Activated CD4-positive, alpha-beta T cell treated with anti-CD3 and anti-CD28 coated beads, Interleukin-2, amount 10 ng/mL, durations not matched to agents 7 days and 5 days (primary cell): ENCODE data around the gene FBXO10. TPM values are rescaled to one million over a fixed set of nuclear protein-coding genes. Genes with fewer than 3 reads are reported as not detected.

Experiments used
- CTCF ChIA-PET: fragments of 350-600 bp; sonication (Branson Sonifier 250); formaldehyde crosslinking; loops from one replicate; lab custom pipeline; 2021; ENCODE audit warnings: antibody characterized with exemption; lab: Charles Lee
- POLR2A ChIA-PET: fragments of 350-600 bp; sonication (Branson Sonifier 250); formaldehyde crosslinking; loops from one replicate; lab custom pipeline; 2021; ENCODE audit warnings: antibody characterized with exemption; lab: Charles Lee
- DNase-seq: peaks from one replicate; pipeline ENCODE4 v3.0.0-alpha.2; 2020
- H3K27ac Mint-ChIP-seq: one replicate; pipeline ENCODE4 v1.8.0; 2021; ENCODE audit warnings: mild to moderate bottlenecking, moderate library complexity, mixed read lengths
- H3K27me3 Mint-ChIP-seq: one replicate; pipeline ENCODE4 v1.8.0; 2021; ENCODE audit warnings: mixed read lengths
- H3K36me3 Mint-ChIP-seq: one replicate; pipeline ENCODE4 v1.8.0; 2021; ENCODE audit warnings: low read depth, mixed read lengths
- H3K4me1 Mint-ChIP-seq: one replicate; pipeline ENCODE4 v1.8.0; 2021; ENCODE audit warnings: mixed read lengths
- H3K4me3 Mint-ChIP-seq: one replicate; pipeline ENCODE4 v1.8.0; 2021; ENCODE audit warnings: mild to moderate bottlenecking, moderate library complexity, mixed read lengths
- H3K9me3 Mint-ChIP-seq: one replicate; pipeline ENCODE4 v1.8.0; 2021; ENCODE audit warnings: mixed read lengths
- total RNA-seq, 2 experiments: library from RNA; stranded (reverse); gene quantifications; one replicate each; pipeline ENCODE4 v1.2.3, GENCODE V29; 2021

FBXO10 gene
- total RNA-seq, 2 experiments from 2014 or later: 2.6 TPM

- H3K9me3 Mint-ChIP-seq: peaks cover 20% of the 10 kb centered on the region
- H3K4me3 Mint-ChIP-seq: no peak overlapping the region
- H3K36me3 Mint-ChIP-seq: peaks cover 11% of the 10 kb centered on the region
- CTCF ChIA-PET: no interaction called here
- H3K4me1 Mint-ChIP-seq: no peaks in the 10 kb centered on the region
- DNase-seq: no peak
- no peaks in the 10 kb centered on the region for H3K27me3 Mint-ChIP-seq
- POLR2A ChIA-PET: no interaction called here
- H3K27ac Mint-ChIP-seq: no peak overlapping the region
Observed at GRCh38 chr9:37561682-37562081, 14.5 kb downstream of the FBXO10 start.

- no peak overlapping the region for H3K27ac Mint-ChIP-seq
- peaks cover 11% of the 10 kb centered on the region for H3K36me3 Mint-ChIP-seq
- H3K9me3 Mint-ChIP-seq: peaks cover 16% of the 10 kb centered on the region
- ChIA-PET POLR2A (no interaction called here), CTCF (no interaction called here)
- no peak for DNase-seq
- H3K4me1 Mint-ChIP-seq: no peaks in the 10 kb centered on the region
- no peak overlapping the region for H3K4me3 Mint-ChIP-seq
- H3K27me3 Mint-ChIP-seq: no peaks in the 10 kb centered on the region
Observed at GRCh38 chr9:37559855-37560592, 16.2 kb downstream of the FBXO10 start.

GRCh38 chr9:37559125-37559524, 17.1 kb downstream of the FBXO10 start:
- H3K36me3 Mint-ChIP-seq: peaks cover 8% of the 10 kb centered on the region
- no peaks in the 10 kb centered on the region for H3K4me1 Mint-ChIP-seq
- ChIA-PET CTCF (no interaction called here), POLR2A (no interaction called here)
- H3K9me3 Mint-ChIP-seq: peaks cover 9% of the 10 kb centered on the region
- H3K4me3 Mint-ChIP-seq: no peak overlapping the region
- H3K27me3 Mint-ChIP-seq: no peaks in the 10 kb centered on the region
- no peak for DNase-seq
- H3K27ac Mint-ChIP-seq: no peak overlapping the region

- Mint-ChIP-seq H3K4me3 (no peak overlapping the region), H3K4me1 (no peaks in the 10 kb centered on the region), H3K36me3 (no peaks in the 10 kb centered on the region), H3K9me3 (no peaks in the 10 kb centered on the region), H3K27ac (no peak overlapping the region), H3K27me3 (no peaks in the 10 kb centered on the region)
- DNase-seq: no peak
- ChIA-PET POLR2A (no interaction called here), CTCF (interaction anchor here (0.6 to 0.7 kb wide), 2 partner anchors 57 to 460 kb away, joined by 3 to 4 read pairs; no protein-coding TSS in a partner anchor)
Observed at GRCh38 chr9:37555786-37556185, 20.4 kb downstream of the FBXO10 start.

GRCh38 chr9:37554318-37554717, 21.9 kb downstream of the FBXO10 start:
- CTCF ChIA-PET: no interaction called here
- DNase-seq: no peak
- Mint-ChIP-seq H3K36me3 (no peaks in the 10 kb centered on the region), H3K27me3 (no peaks in the 10 kb centered on the region), H3K9me3 (no peaks in the 10 kb centered on the region), H3K4me3 (no peak overlapping the region), H3K27ac (no peak overlapping the region), H3K4me1 (peaks cover 3% of the 10 kb centered on the region)
- POLR2A ChIA-PET: no interaction called here

- ChIA-PET CTCF (no interaction called here), POLR2A (no interaction called here)
- no peaks in the 10 kb centered on the region for H3K9me3 Mint-ChIP-seq
- peaks cover 3% of the 10 kb centered on the region for H3K4me1 Mint-ChIP-seq
- H3K36me3 Mint-ChIP-seq: no peaks in the 10 kb centered on the region
- no peak for DNase-seq
- no peak overlapping the region for H3K4me3 Mint-ChIP-seq
- H3K27me3 Mint-ChIP-seq: no peaks in the 10 kb centered on the region
- no peak overlapping the region for H3K27ac Mint-ChIP-seq
Observed at GRCh38 chr9:37551888-37552287, 24.3 kb downstream of the FBXO10 start.

GRCh38 chr9:37551468-37551867, 24.7 kb downstream of the FBXO10 start:
- ChIA-PET POLR2A (no interaction called here), CTCF (no interaction called here)
- Mint-ChIP-seq H3K27me3 (no peaks in the 10 kb centered on the region), H3K4me3 (no peak overlapping the region), H3K9me3 (no peaks in the 10 kb centered on the region), H3K36me3 (no peaks in the 10 kb centered on the region), H3K4me1 (peaks cover 3% of the 10 kb centered on the region), H3K27ac (no peak overlapping the region)
- DNase-seq: no peak

- Mint-ChIP-seq H3K9me3 (no peaks in the 10 kb centered on the region), H3K27me3 (no peaks in the 10 kb centered on the region), H3K36me3 (no peaks in the 10 kb centered on the region), H3K4me3 (no peak overlapping the region), H3K27ac (no peak overlapping the region), H3K4me1 (peaks cover 3% of the 10 kb centered on the region)
- CTCF ChIA-PET: no interaction called here
- DNase-seq: no peak
- POLR2A ChIA-PET: no interaction called here
Observed at GRCh38 chr9:37550781-37551180, 25.4 kb downstream of the FBXO10 start.

- Mint-ChIP-seq H3K27me3 (no peaks in the 10 kb centered on the region), H3K36me3 (no peaks in the 10 kb centered on the region), H3K27ac (no peak overlapping the region), H3K9me3 (no peaks in the 10 kb centered on the region), H3K4me1 (peaks cover 3% of the 10 kb centered on the region), H3K4me3 (no peak overlapping the region)
- POLR2A ChIA-PET: no interaction called here
- CTCF ChIA-PET: interaction anchor here (0.6 kb wide), 1 partner anchor 138 kb away, joined by 3 read pairs; no protein-coding TSS in a partner anchor
- DNase-seq: no peak
Observed at GRCh38 chr9:37549527-37549926, 26.7 kb downstream of the FBXO10 start.

GRCh38 chr9:37547328-37547878, 28.8 kb downstream of the FBXO10 start:
- H3K36me3 Mint-ChIP-seq: no peaks in the 10 kb centered on the region
- DNase-seq: no peak
- no peak overlapping the region for H3K4me3 Mint-ChIP-seq
- peaks cover 3% of the 10 kb centered on the region for H3K4me1 Mint-ChIP-seq
- H3K9me3 Mint-ChIP-seq: no peaks in the 10 kb centered on the region
- H3K27me3 Mint-ChIP-seq: no peaks in the 10 kb centered on the region
- ChIA-PET POLR2A (no interaction called here), CTCF (interaction anchor here (0.6 to 0.7 kb wide), 2 partner anchors 19 to 263 kb away, joined by 3 read pairs; no protein-coding TSS in a partner anchor)
- no peak overlapping the region for H3K27ac Mint-ChIP-seq

- CTCF ChIA-PET: no interaction called here
- no peaks in the 10 kb centered on the region for H3K9me3 Mint-ChIP-seq
- no peaks in the 10 kb centered on the region for H3K36me3 Mint-ChIP-seq
- POLR2A ChIA-PET: no interaction called here
- no peak overlapping the region for H3K4me3 Mint-ChIP-seq
- H3K27ac Mint-ChIP-seq: no peak overlapping the region
- no peaks in the 10 kb centered on the region for H3K4me1 Mint-ChIP-seq
- no peaks in the 10 kb centered on the region for H3K27me3 Mint-ChIP-seq
- DNase-seq: no peak
Observed at GRCh38 chr9:37543468-37543867, 32.7 kb downstream of the FBXO10 start.

- CTCF ChIA-PET: no interaction called here
- Mint-ChIP-seq H3K9me3 (no peaks in the 10 kb centered on the region), H3K27ac (no peak overlapping the region)
Observed at GRCh38 chr9:37542895-37543294, 33.3 kb downstream of the FBXO10 start.

GRCh38 chr9:37542488-37542887, 33.7 kb downstream of the FBXO10 start:
- CTCF ChIA-PET: no interaction called here

More at GRCh38 chr9:37542895-37543294, 33.3 kb downstream of the FBXO10 start:
- Mint-ChIP-seq H3K36me3 (no peaks in the 10 kb centered on the region), H3K27me3 (no peaks in the 10 kb centered on the region), H3K4me1 (no peaks in the 10 kb centered on the region), H3K4me3 (no peak overlapping the region)
- DNase-seq: no peak
- POLR2A ChIA-PET: no interaction called here

More at GRCh38 chr9:37542488-37542887, 33.7 kb downstream of the FBXO10 start:
- H3K4me1 Mint-ChIP-seq: no peaks in the 10 kb centered on the region
- no peak overlapping the region for H3K4me3 Mint-ChIP-seq
- no peaks in the 10 kb centered on the region for H3K27me3 Mint-ChIP-seq
- no peaks in the 10 kb centered on the region for H3K36me3 Mint-ChIP-seq
- no peak overlapping the region for H3K27ac Mint-ChIP-seq
- DNase-seq: no peak
- POLR2A ChIA-PET: no interaction called here
- no peaks in the 10 kb centered on the region for H3K9me3 Mint-ChIP-seq
